ENCODE results near the gene CDC25B.

Gene CDC25B

GRCh38 chr20:3795511-3796468 is at the start of gene CDC25B:
TSS of gene CDC25B (plus strand) at chr20:3796310. CDS start at chr20:3796532, 222 bp downstream.
- FAIRE-seq = peak; percentile 28

- FAIRE-seq = no peak
Observed at GRCh38 chr20:3747471-3747870, 48.6 kb upstream of the CDC25B start.

- FAIRE-seq = no peak
Observed at GRCh38 chr20:3748073-3748472, 48.0 kb upstream of the CDC25B start.

- FAIRE-seq = no peak
Observed at GRCh38 chr20:3749087-3749688, 46.9 kb upstream of the CDC25B start.

- no peak for FAIRE-seq
Observed at GRCh38 chr20:3749689-3750531, 46.2 kb upstream of the CDC25B start.

- no peak for FAIRE-seq
Observed at GRCh38 chr20:3751305-3751674, 44.8 kb upstream of the CDC25B start.

- FAIRE-seq = no peak
Observed at GRCh38 chr20:3751675-3752385, 44.3 kb upstream of the CDC25B start.

- no peak for FAIRE-seq
Observed at GRCh38 chr20:3752386-3752759, 43.7 kb upstream of the CDC25B start.

- no peak for FAIRE-seq
Observed at GRCh38 chr20:3753098-3753497, 43.0 kb upstream of the CDC25B start.

- FAIRE-seq = no peak
Observed at GRCh38 chr20:3753501-3754275, 42.4 kb upstream of the CDC25B start.

- FAIRE-seq = no peak
Observed at GRCh38 chr20:3754276-3754630, 41.9 kb upstream of the CDC25B start.

GRCh38 chr20:3755269-3755668 is 40.8 kb upstream of the CDC25B start:
- no peak for FAIRE-seq

- FAIRE-seq = no peak
Observed at GRCh38 chr20:3755814-3756480, 40.2 kb upstream of the CDC25B start.

GRCh38 chr20:3757268-3757667 is 38.8 kb upstream of the CDC25B start:
- no peak for FAIRE-seq

GRCh38 chr20:3758566-3758965 is 37.5 kb upstream of the CDC25B start:
- FAIRE-seq = no peak

- FAIRE-seq = no peak
Observed at GRCh38 chr20:3759316-3759823, 36.7 kb upstream of the CDC25B start.

- FAIRE-seq = no peak
Observed at GRCh38 chr20:3759884-3760283, 36.2 kb upstream of the CDC25B start.

- FAIRE-seq = no peak
Observed at GRCh38 chr20:3760655-3761348, 35.3 kb upstream of the CDC25B start.

- FAIRE-seq = no peak
Observed at GRCh38 chr20:3763671-3764601, 32.2 kb upstream of the CDC25B start.

Data from TTC549 (cell line).